Tongue (tissue), 2 donors: ENCODE data around the gene HOXB8. TPM values are rescaled to one million over a fixed set of nuclear protein-coding genes. Genes with fewer than 3 reads are reported as not detected.
A peak's percentile ranks its signal among the peaks of the same experiment; 100 is the strongest.

Experiments used
- DNase-seq: peaks from one replicate; pipeline ENCODE4 v3.0.0-alpha.2; 2015
- total RNA-seq: library from RNA; depleted of rRNA; stranded (reverse); fragments of >200 nt; gene quantifications from one replicate; pipeline ENCODE4 v1.2.3, GENCODE V29; 2014

HOXB8 gene
- total RNA-seq, 1 donor from 2014 or later, result not detected

DNA sequence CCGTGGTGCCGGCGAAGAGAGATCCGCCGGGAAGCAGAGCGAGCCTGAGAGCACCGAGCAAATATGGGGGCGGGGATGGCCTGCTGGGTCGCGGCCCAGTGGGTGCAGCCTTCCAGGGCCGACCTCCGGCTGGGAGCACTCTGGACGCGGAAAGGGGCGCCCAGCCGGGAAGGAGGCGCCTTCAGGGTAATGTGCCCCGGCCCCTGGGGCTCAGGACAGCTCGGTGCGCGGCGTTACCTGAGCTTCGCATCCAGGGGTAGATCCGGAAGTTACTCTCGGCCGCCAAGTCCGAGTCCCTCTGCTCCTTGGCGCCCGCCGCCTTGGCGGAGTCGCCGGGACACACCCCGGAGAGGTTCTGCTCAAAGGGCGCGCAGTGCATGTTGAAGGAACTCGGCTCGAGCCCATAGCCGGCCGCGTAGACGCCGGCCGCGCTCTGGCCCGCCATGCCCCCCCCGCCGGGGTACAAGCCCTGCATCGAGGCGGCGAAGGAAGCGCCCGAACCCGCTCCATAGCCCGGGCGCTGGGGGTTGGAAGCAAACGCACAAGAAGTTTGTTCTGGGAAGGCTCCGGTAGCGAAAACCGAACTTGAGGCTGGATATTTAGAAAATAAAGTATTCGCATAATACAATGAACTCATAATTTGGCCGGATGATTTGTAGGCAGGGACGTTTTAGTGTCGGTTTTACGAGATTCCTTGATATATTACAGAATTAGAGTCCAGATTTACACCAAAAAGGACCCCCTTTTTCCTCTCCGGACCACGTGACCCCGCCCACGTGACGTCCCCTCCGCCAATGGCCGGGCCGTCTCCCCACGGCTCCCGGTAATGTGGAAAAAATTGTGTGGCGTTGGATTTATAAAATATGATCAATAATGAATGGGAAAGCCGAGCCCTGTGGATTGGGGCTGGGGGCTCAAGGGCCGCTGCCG, 4.5 kb downstream of the HOXB8 start, which contains the start of gene HOXB7:
HOXB7 (minus strand) TSS at position 736 of the 930 bp plus-strand sequence; CDS start at position 637, 99 bp downstream.
- DNase-seq, result peak; percentile 65

DNA sequence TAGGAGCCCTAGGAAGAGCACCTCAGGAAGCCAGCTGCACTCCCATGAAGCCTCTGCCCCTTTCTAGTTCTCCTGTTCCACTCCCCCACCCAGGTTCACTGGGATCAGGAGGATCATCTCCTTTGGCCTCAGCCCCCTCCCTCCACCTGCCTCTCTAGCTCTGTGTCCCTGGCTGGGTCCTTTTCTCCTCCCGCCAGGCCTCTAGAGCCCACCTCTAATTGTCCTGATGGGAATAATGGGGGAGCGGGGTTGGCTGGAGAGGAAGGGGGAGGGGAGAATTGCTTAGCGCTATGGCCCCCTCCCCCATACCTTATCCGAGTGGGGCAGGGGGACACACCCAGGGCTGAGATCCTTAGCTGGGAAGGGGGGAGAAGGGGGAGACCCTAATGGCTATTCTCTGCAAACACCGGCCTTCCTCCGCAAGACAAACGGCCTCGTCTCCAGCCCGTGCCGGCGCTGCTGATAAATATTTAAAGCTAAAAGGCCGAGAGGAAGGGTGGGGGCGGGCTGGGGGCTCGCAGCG, 5.3 kb downstream of the HOXB8 start:
- DNase-seq, result no peak

DNA sequence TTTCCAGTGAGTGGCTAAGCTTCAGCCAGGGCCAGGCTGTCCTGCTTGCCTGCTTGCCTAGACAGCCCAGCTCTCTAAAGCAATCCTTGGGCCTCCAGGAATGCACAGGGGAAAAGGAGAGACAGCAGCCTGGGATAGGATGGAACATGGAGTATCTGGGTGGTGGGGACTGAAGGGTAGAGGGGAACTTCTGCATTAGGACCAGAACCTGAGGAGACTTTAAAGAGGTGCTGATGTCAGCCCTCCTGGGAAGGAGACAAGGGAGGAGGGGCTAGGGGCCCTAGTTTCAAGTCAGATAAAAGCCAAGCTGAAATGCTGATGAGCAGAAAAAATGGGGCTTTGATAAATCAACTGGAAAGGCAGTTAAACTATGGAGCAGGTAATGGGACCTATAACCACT, 6.1 kb downstream of the HOXB8 start:
- no peak for DNase-seq

DNA sequence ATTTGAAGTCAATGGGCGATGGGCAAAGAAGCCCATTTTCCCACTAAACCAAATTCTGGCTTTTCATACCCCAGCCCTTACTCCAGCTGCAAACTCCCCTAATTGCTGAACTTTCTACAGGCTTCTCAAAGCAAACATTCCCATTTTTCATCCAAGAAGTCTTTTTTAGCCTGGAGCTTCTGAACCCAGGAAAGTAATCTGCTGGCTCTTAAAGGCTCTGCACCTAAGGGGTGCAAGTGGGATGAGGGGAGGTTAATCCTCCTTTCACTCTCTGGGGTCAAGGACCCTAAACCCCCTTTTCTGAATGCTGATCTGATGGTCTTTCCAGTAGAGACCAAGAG, 6.6 kb downstream of the HOXB8 start:
- no peak for DNase-seq

DNA sequence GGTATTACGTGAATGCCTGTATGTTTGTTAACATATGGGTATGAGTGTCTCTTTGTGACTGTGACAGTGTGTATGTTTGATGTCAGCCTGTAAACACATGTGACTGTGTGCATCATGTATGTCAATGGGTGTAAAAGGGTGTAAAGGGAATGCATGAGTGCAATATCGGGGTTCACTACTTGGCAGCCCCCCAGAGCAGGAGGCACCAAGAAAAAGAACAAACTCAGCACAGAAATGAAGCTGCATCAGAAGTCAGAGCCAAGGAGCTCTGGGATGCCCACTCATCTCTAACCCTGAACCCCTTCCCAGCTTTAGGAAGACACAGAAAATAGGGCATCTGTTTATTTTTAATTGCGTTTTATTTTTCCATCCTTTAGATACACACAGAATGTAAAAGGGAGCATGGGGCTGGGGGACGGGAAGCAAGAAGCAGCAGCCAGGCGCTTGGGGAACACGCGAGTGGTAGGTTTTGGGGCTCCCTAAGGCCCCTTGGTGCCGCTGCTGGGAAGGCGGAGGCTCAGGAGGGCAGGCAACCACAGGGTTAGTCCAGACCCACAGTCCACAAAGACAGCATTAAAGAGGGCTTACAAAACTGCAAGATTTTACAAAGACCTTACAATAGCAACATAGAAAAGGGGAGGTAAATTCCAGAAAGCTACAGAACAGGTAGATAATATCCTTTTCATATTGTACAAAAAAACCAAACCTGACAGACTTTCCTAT, 8.0 kb downstream of the HOXB8 start:
- no peak for DNase-seq

DNA sequence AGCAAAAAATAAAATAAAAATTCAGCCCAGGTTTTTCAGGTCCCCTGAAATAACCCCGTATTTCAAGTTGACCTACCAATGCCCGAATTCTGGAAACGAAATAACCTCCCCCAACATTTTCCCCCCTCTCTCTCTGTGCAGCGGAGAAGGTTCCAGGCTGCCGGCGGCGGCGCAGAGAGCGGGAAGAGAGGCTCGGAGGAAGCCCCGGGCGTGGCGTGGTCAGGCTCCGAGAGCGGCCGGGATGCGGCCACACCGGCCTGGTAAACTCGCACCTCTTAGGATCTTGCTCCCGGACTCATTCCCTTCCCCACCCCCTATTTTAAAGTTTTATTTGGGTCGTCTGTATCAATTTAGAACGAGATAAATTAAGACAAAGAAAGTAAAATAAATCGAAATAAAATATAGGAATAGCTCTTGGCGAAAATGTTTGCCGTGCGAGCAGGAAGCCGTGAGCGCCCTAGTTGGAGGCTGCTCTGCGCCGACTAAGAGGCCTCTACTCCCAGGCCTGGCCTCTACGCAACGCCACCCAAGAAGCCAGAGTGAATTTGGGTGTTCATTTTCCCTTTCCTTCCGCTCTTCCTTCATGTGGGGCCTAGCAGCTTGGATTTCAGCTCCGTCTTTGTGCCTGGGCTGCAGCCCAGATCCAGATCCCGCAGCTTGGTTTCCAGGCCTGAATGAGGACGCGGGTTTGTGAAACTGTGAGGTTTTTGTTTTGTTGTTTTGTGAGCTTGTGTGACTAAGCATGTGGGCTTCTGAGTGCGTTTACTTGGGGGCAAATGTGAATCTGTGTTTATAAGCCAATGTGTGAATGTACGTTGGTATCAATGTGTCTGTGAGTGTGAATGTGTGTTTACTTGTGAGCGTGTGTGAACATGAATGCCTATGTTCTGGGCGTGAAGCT, 8.9 kb downstream of the HOXB8 start:
- peak; percentile 31 for DNase-seq

DNA sequence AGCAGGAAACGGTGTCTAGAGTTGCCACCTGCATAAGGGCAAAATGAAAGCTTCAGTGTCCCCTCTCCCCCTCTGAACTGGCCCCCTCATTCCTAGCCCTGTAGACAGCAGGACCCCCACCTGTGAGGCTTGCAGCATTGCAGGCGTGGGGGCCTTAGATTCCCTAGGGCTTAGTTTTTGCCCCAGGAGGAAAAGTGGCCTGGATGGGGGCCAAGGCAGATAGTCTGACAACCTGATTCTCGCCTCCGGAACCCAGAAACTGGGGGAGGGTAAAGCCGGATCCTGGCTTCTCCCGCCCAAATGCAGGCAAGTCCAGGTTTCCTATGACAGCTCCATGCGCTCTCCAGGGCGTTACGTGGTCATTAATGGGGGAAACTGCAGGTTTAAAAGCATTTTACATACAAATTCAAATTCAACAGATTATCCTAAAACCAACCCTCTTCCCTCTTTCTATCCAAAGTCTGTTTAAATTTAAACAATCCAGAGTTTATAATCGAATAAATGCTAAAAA, 9.6 kb downstream of the HOXB8 start:
- DNase-seq, result no peak

DNA sequence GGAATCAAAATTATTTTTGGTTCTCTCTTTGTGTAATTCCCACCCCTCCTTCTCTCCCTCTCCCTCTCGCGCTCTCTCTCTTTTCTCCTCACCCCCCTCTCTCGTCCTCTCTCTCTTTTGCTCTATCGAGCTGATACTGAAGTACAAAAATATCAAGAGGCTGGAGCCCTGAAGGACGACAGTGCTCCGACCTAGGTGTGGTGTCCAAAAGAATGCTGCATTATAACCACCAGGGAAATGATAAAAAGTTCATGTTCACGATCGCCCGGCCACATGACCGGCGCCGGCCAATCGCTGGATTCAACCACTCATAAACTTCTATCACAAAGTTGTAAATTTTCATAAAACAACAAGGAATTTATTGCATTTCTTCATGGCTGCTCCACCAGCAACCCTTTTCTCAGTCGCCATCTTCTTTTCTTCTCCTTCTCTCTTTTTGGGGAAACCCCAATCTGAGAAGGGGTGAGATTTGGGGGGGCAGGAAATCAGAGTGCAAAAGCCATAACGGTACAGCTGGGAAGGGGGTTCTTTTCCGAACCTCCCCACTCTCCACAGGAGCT, 10.2 kb downstream of the HOXB8 start, which contains the start of gene HOXB6:
HOXB6 (minus strand) TSS at position 217 of the 560 bp plus-strand sequence. CDS start 6,836 bp downstream, outside the sequence.
- DNase-seq, result no peak

DNA sequence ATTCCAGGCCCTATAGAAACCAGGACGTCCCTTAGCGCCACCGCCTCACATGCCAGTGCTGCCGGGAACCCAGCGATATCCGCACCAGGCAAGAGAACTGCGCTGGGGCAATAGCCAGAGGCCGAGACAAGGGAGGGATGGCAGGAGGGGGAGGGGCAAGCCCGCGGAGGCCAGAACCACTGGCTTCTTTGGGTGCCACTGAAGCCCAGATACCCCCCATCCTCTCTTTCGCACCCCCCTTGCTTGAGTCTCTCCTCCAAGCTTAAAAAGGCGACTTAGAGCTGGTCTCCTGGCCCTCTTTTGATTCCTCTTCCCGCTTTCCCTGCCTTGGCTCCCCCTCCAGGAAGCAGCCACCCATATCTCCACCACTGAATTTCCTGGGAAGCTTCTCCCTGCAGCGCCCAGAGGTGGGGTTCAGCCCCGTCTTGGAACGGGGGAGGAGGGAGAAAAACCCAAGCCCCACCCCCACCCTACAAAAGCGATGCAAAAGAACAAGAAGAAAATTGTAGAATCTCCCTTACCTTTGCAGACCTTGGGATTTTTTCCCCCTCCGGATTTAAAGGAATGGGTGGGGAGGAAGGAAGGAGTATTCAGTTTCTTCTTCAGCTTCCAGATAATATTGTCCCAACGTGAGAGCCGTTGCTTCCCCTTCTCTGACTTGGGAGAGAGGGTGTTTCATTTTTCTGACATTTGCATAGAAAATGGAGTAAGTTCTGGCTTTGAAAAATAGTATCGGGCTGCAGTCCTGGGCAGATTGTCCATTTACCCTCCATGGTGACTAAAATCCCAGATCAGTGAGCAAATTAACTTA, 10.9 kb downstream of the HOXB8 start:
- no peak for DNase-seq

DNA sequence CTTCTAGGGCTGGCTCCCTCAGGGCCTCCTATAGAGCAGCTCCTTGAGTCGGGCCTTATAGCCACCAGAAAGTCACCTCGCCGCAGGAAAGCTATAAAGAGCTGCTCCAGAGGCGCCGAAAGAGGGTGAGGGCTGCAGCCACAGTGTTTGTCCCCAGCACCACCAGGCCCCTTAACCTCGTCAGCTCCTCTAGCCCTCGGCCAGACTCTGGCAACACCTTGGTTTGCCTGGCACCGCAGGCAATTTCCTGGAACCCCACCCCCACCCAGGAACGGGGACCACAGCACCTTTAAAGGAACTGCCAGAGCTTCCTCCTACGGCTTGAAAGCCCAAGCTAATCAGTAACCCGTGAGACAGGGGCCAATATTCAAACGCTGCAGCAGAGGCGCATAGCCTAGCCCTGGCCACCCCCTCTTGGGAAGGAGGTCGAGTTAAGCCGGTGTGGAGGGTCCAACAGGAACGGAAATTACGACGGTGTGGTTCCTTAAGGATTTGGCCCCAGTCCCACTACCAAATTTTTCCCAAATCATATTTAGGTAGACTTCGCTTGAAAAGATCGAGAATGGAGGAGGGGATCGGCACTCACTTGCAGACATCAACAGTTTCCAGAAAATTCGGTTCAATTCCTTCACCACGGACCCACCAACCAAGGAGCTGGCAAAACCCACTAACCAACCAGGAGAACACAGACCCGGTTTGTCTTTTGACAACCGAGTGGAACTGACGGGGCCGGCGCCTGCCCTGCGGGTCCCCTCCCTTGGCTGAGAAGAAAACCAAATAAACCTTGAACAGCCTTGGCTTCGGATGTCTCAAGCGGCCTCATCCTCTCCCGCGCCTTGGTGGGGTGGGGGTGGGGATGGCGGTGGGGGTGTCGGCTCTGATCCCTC, 13.3 kb downstream of the HOXB8 start:
- DNase-seq, result no peak

DNA sequence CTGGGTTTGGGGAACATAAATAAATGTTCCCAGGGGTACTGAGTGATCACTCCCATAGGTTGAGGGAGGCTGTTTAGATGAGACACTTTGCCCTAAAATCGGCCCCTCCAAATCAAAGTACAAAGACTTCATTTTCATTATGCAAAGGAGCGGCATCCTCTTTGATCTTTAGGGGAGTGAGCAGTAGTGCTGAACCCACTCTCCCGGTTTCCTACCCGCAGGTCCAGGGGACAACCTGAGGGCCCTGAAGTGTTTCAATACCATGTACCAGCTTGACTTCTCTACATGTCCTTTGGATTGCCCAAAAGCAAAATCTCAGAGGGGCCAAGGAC, 13.9 kb downstream of the HOXB8 start:
- no peak for DNase-seq

DNA sequence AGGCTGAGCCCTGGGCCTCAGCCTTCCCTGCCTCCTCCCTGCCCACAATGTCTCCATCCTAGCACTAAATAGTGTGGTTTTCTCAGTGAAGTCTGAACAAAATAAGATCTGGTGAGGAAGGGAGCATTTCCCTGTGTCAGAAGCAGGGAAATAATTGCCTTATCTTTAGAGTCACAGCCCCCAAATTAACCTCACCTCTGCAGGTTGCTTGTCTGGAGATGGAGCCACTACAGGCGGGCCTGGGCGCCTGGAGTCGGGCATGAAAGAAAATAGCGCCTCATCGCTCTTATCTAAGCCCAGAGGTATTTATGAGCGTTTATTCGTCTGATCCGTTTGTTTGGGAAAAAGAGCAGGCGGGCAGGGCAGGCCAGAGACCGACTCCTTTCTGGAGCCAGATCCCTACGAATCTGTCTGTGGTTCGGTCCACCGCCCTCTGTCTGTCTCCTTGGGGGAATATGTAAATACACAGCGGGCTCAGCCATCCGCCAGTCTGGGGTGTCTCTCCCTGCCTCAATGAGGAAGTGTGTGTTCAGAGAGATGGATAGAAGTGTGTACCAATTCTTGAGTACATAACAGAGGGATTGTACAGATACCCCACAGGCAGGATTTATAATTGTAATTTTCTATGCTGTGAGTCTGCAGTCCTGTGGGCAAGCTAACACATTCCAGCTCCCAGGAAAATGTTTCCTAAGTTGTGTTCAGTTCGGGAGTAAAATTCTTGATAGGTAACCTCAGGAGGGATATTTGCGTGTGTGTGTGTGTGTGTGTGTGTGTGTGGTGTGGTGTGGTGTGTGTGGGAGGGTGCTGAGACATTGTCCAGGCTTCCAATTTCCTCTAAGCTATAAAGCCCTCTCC, 14.6 kb downstream of the HOXB8 start:
- DNase-seq, result no peak

DNA sequence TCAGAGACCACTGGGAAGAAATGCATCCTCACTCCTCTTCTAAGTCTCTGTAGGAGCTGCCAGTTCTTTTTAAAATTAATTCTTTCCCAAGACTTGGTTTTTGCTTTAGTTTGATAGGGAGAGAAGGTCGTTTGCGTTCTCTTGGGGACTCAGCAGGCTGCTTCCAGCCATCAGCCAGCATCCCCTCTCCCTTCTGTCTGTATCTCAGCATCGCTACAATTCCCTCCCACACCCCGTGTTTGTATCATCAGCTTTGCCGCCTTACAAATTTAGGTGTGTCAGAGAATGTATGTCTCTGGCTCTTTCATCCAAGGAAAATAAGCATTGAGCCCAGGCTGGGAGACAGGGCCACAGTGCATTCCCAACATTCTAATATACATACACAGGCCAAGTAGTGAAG, 15.7 kb downstream of the HOXB8 start:
- no peak for DNase-seq

DNA sequence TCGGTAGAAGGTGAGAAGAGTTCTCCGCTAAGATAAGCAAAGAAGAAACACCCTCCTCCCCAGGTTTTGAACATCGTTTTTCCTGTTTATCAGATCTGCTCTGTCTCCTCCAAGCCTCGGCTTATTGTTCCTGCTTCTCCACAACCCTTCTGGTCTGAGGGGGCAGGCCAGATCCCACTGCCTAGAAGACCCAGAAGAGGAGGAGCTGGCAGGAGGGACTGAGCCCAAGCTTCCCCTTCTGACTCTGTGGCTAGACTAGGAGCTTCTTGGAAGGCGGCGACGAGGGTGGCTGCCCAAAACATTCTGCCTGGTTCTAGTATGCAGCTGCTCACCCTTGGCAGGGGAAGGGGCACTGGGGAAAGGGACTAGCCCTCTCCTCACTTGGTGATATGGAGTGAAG, 16.4 kb downstream of the HOXB8 start:
- DNase-seq, result no peak

DNA sequence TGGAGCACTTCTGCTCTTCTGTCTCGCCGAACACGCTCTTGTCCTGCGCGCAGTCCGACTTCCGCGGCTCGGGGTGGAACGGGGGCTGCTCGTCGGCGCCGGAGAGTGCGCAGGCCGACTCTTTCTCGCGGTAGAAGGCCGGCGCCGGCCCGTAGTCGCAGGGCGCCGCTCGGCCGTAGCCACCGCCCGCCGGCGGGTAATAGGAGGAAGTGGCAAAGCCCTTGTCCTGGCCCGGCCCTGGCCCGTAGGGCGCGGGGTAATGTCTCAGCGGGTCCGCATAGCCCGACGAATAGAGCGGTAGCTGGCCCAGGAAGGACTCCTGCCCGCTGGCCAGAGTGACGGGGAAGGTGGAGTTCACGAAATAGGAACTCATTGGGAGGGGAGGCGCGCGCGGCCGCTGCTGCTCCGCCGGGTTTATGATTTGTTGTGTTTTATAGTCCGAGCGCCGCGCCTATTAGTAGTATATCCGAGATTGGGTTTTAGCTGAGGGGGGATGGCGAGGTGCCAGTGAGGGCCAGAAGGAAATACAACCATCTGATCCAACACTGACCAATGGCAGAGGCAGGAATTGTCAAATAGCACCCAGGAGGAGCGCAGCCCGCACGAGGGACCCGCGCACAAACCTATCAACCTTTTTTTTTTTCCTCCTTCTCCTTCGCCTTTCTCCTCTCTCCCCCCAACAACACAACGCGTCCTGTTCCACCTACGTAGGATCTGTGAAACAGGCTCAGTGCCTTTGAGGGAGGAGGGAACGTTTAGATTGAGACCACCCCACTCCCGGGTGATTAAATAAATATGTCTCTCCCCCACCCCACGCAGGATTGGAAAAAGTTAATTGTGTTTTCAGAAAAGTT, 17.1 kb downstream of the HOXB8 start:
- no peak for DNase-seq

DNA sequence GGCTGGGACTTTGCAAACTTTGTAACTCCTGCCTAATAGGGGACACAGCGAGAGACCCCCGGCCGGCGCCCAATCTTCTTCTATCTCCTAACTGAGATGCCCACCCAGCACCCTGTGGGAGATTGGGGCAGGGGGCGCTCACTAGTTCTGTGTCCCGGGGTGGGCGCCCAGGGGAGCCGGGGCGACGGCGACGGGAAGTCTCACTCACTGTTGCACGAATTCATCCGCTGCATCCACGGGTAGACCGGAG, 17.6 kb downstream of the HOXB8 start:
- no peak for DNase-seq

DNA sequence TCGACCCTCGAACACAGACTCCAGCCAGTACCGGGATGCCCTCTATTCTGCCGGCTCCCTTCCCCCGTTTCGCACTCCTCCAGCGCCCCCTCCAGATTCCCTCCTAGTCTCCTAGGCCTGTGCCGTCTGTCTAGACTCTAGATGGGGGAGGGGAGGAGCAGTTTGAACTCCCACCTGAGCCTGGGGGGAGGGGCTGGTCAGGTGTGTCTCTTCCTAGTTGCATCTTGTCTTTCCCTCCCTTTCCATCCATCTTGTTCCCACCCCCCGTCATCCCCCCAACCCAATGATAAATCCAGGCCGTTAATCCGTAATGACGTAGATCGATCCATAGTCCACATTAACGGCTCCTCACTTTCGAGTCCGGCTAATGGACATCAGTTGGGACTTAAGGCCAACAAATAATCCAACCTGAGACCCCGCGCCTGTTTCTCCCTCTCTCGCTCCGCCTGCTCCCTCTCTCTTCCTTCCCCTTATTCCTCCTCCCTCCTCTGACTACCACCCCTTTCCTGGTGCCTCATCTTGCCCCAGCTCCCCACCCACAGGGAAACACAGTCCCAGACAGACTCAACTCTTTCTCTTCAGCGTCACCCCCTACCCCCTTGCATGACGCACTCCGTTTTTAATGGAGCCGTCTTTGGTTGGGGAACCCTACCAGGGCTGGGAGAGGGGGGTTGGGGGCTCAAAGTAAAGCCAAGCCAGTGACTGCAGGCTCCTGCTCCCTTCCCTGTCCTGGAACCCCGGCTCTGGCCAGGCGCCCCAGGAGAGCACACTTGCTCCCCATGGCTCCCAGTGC, 18.2 kb downstream of the HOXB8 start:
- no peak for DNase-seq
